GM12878 (cell line): Measurements from ENCODE around the gene RRBP1.

Experiments used
- CTCF ChIP-seq, 3 experiments: IDR thresholded peaks in 2 of 3; conservative IDR thresholded peaks in 1 of 3; 2 replicates each; pipeline ENCODE4 v1.5.1; 2011; ENCODE audit warnings: low read depth in 3 of 3, low read length in 3 of 3, mild to moderate bottlenecking in 3 of 3, control low read depth in 2 of 3, moderate library complexity in 2 of 3, inconsistent platforms in 1 of 3, mixed read lengths in 1 of 3; ENCODE audit not compliant: control insufficient read depth in 2 of 3, insufficient read depth in 1 of 3; ENCODE audit errors: extremely low read depth in 1 of 3
- EP300 ChIP-seq, 2 experiments: fragments of 150-350 bp in 1 of 2; IDR thresholded peaks; 2 replicates each; pipeline ENCODE4 v1.6.1; 2011 to 2012; ENCODE audit warnings: low read depth in 2 of 2, low read length in 2 of 2, borderline replicate concordance in 1 of 2, improper control_type of control experiment in 1 of 2, inconsistent platforms in 1 of 2; ENCODE audit not compliant: control insufficient read depth in 1 of 2
- EZH2 ChIP-seq: IDR thresholded peaks from 2 replicates; pipeline ENCODE4 v1.6.1; 2012; ENCODE audit warnings: low read depth, mild to moderate bottlenecking, control low read depth, inconsistent platforms, low read length, borderline replicate concordance; ENCODE audit not compliant: control insufficient read depth
- JUND ChIP-seq: IDR thresholded peaks from 2 replicates; pipeline ENCODE4 v1.6.1; 2012; ENCODE audit warnings: low read depth, mild to moderate bottlenecking, low read length, improper control_type of control experiment, moderate library complexity
- POLR2A ChIP-seq: IDR thresholded peaks from 2 replicates; pipeline ENCODE4 v1.6.1; 2011; ENCODE audit warnings: low read depth, mild to moderate bottlenecking, low read length
- POLR2AphosphoS5 ChIP-seq: IDR thresholded peaks from 2 replicates; pipeline ENCODE4 v1.6.1; 2011; ENCODE audit warnings: mild to moderate bottlenecking, low read length, inconsistent platforms
- SIN3A ChIP-seq: IDR thresholded peaks from 2 replicates; pipeline ENCODE4 v1.6.1; 2012; ENCODE audit warnings: low read depth, low read length, improper control_type of control experiment
- TARDBP ChIP-seq: IDR thresholded peaks from 2 replicates; pipeline ENCODE4 v1.6.1; 2016; ENCODE audit warnings: borderline replicate concordance
- YY1 ChIP-seq: IDR thresholded peaks from 2 replicates; pipeline ENCODE4 v1.6.1; 2011; ENCODE audit warnings: low read depth, mild to moderate bottlenecking, low read length
- ZNF622 ChIP-seq: fragments of 450-650 bp; IDR thresholded peaks from 2 replicates; pipeline ENCODE4 v1.6.1; 2017; ENCODE audit warnings: mild to moderate bottlenecking, inconsistent platforms

- TF ChIP-seq YY1 = no peak
- no peak for TF ChIP-seq POLR2AphosphoS5
- no peak for TF ChIP-seq POLR2A
- no peak for TF ChIP-seq CTCF (IDR thresholded peaks at IDR 0.05 in 2 of 3, conservative IDR thresholded peaks at IDR 0.05 in 1 of 3; ENCODE audit: control insufficient read depth in 2 of 3, extremely low read depth in 1 of 3, insufficient read depth in 1 of 3, low read depth in 3 of 3, low read length in 3 of 3)
- TF ChIP-seq ZNF622 = no peak
- no peak for TF ChIP-seq JUND
- TF ChIP-seq TARDBP = no peak
- no peak for TF ChIP-seq EZH2
- no peak for TF ChIP-seq EP300 (IDR thresholded peaks at IDR 0.05; ENCODE audit: borderline replicate concordance in 1 of 2, control insufficient read depth in 1 of 2, low read depth in 2 of 2, low read length in 2 of 2)
- TF ChIP-seq SIN3A = no peak
Measured at GRCh38 chr20:17620371-17621228, 61.4 kb downstream of the RRBP1 start.
